ENCODE measurements around the gene DSC3.
"Not testable (repeated sequence)": the region's sequence is repeated elsewhere in the genome, so short reads cannot be mapped to it uniquely, and the experiment has no call there.

The DSC3 gene

GRCh38 chr18:31041271-31042083 lies 1.1 kb downstream of the DSC3 start:
- DNase-seq (ENCODE audit: low read depth), result no peak

GRCh38 chr18:31040686-31041270 lies 1.8 kb downstream of the DSC3 start:
- DNase-seq (ENCODE audit: low read depth), result no peak

- DNase-seq (ENCODE audit: low read depth), result no peak
Measured at GRCh38 chr18:31039426-31039825, 3.1 kb downstream of the DSC3 start.

GRCh38 chr18:31037686-31038085 lies 4.9 kb downstream of the DSC3 start:
- DNase-seq (ENCODE audit: low read depth), result not testable (repeated sequence)

- DNase-seq (ENCODE audit: low read depth), result no peak
Measured at GRCh38 chr18:31034541-31034940, 8.0 kb downstream of the DSC3 start.

- DNase-seq (ENCODE audit: low read depth), result no peak
Measured at GRCh38 chr18:31030574-31031278, 11.8 kb downstream of the DSC3 start.

- DNase-seq (ENCODE audit: low read depth), result no peak
Measured at GRCh38 chr18:31015715-31016434, 26.7 kb downstream of the DSC3 start.

- not testable (repeated sequence) for DNase-seq (ENCODE audit: low read depth)
Measured at GRCh38 chr18:31011455-31011854, 31.1 kb downstream of the DSC3 start.

GRCh38 chr18:31010601-31011000 lies 31.9 kb downstream of the DSC3 start:
- no peak for DNase-seq (ENCODE audit: low read depth)

- no peak for DNase-seq (ENCODE audit: low read depth)
Measured at GRCh38 chr18:30999887-31000628, 42.5 kb downstream of the DSC3 start.

GRCh38 chr18:30999186-30999585 lies 43.4 kb downstream of the DSC3 start:
- no peak for DNase-seq (ENCODE audit: low read depth)

GRCh38 chr18:30997223-30997622 lies 45.3 kb downstream of the DSC3 start:
- DNase-seq (ENCODE audit: low read depth), result no peak

- no peak for DNase-seq (ENCODE audit: low read depth)
Measured at GRCh38 chr18:30992231-30992630, 50.3 kb downstream of the DSC3 start.

GRCh38 chr18:30991397-30991796 lies 51.1 kb downstream of the DSC3 start:
- no peak for DNase-seq (ENCODE audit: low read depth)

GRCh38 chr18:30989141-30989540 lies 53.4 kb downstream of the DSC3 start:
- DNase-seq (ENCODE audit: low read depth), result no peak

- DNase-seq (ENCODE audit: low read depth), result no peak
Measured at GRCh38 chr18:30988440-30988839, 54.1 kb downstream of the DSC3 start.

- no peak for DNase-seq (ENCODE audit: low read depth)
Measured at GRCh38 chr18:30987467-30988241, 54.9 kb downstream of the DSC3 start.

GRCh38 chr18:30985753-30986152 lies 56.8 kb downstream of the DSC3 start:
- no peak for DNase-seq (ENCODE audit: low read depth)

GRCh38 chr18:30982285-30982992 lies 60.1 kb downstream of the DSC3 start:
- DNase-seq (ENCODE audit: low read depth), result no peak

- not testable (repeated sequence) for DNase-seq (ENCODE audit: low read depth)
Measured at GRCh38 chr18:30978091-30978490, 64.5 kb downstream of the DSC3 start.
